GM10847 (cell line): Measurements from ENCODE around the gene MPV17L2.

ENCODE experiments used
- POLR2A ChIP-seq: IDR thresholded peaks from 2 replicates; pipeline ENCODE4 v1.6.1; 2011; ENCODE audit not compliant: insufficient read length; ENCODE audit errors: extremely low read depth

The MPV17L2 gene

DNA sequence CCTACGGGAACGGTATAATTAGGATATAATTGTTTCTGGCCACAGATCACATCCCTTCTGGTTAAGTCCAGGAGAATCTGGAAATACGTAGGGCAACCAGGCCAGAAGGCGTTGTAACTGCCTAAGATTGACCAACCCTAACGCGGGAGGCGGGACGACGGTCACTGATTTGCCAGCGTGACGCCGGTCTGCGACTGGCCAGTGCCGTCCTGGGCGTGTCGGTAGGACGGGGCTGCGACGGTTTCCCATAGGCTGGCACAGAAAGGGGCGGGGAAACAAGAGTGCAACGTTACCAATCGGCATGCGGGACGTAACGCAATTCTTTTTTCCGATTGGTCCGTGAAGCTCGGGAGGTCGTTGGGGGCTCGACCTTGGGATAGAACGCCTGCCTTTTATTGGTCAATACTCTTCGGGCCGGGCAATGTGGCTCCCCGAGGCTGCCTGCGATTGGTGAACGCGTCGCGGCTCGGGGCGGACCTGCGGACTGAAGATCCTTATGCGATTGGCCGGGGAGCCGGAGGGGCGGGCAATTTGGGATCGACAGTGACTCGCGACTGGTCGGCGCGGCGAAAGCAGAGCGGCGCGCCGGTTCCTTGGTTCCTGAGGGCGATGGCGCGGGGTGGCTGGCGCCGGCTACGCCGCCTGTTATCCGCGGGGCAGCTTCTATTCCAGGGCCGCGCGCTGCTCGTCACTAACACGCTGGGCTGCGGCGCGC is at the start of gene MPV17L2:
TSS of gene MPV17L2 (plus strand) at position 546 of the 715 bp plus-strand sequence. CDS start at position 610, 64 bp downstream.
- peak; percentile 52 for TF ChIP-seq POLR2A

DNA sequence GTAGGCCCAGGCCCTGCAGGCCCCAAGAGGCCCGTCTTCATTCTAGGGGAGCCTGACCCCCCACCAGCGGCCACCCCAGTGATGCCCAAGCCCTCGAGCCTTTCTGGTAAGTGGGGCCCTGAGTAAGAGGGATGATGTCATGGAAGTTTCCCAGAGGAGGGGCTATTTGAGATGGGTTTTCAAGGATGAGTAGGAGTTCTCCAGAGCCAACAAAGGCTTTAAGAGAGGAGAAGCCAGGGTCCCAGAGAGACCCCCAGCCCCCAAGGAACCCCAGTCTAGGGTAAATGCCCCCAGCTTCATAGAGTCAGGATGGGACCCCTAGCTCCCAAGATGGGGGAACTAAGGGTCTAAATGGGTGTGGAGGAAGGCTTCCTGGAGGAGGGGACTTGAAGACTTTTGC is 49.1 kb upstream of the MPV17L2 start:
- no peak for TF ChIP-seq POLR2A

- TF ChIP-seq POLR2A: no peak
Observed at GRCh38 chr19:18144361-18144760, 48.7 kb upstream of the MPV17L2 start.

- TF ChIP-seq POLR2A: no peak
Observed at GRCh38 chr19:18144906-18145305, 48.1 kb upstream of the MPV17L2 start.

DNA sequence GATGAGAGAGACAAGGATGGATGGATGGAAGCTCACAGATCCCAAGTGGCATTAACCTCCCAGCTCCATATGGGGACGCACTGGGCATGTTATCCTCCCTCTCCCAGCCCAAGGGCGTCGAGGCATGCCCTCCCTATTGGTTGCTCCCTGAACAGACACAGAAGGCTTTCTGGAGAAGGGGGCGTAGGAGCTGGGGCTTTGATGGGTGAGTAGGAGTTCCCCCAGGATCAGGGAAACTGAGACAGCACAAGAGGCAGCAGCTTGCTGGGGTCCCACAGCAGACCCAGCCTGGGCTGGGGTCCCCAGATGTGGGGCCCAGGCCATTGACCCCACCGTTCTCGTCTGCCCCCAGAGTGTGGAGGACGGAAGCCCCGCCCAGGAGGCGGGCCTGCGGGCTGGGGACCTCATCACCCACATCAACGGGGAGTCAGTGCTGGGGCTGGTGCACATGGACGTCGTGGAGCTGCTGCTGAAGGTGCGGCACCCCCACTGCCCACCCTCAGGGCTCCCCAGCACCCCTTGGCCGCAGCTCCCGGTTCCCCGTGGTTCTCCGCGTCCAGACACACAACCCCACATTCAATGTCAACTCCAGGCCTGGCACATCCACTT is 47.5 kb upstream of the MPV17L2 start:
- no peak for TF ChIP-seq POLR2A

DNA sequence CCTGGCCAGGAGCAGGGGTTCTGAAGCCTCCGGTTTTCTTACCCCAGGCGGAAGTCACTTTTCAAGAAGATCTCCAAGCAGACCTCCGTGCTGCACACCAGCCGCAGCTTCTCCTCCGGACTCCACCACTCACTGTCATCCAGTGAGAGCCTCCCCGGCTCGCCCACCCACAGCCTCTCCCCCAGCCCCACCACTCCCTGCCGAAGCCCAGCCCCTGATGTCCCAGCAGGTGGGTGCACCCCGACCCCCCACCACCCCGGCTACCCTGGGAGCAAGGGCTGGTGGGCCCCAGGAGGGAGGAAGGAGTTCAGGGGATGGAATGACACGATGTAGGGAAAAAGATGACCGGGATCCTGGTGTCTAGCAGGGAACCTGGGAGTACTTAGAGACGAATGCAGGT is 45.6 kb upstream of the MPV17L2 start:
- TF ChIP-seq POLR2A: no peak

GRCh38 chr19:18149596-18149975 is 43.4 kb upstream of the MPV17L2 start:
- no peak for TF ChIP-seq POLR2A

- no peak for TF ChIP-seq POLR2A
Observed at GRCh38 chr19:18150776-18151624, 42.0 kb upstream of the MPV17L2 start.

- TF ChIP-seq POLR2A: peak; percentile 49
Observed at GRCh38 chr19:18152442-18152816, 40.6 kb upstream of the MPV17L2 start.

DNA sequence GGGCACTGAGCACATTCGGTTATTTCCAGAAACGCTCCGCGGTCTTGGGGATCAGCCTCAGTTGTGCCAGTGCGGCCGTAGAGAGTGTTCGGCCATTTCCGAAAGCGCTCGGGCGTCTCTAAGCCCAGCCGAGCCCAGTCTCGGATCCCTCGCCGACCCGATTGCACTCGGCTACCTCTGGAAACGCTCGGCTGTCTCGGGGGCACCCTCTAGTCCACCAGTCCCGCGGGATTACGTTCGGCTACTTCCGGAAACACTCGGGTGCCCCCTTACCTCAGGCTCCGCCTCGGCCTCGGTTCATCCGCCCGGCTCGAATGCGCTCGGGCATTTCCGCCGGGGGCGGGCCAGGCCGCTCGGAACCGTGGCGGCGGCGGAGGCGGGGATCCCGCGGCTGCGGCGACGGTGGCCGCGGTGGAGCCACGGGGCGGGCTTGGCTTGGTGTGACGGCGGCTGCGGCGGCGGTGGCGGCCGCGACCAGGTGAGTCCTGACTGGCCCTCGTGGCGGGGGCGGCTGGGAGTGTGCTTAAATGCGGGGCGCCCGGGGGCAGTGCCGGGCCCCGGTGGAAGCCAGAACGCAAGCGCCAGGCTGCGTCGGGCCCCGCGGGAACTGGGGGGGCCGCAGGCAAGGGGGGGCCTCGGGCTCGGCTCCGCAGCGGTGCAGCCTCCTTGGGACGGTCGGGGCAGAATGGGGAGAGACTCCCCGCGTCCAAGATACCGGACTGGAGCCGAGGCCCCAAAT is 40.0 kb upstream of the MPV17L2 start, which contains the start of gene PIK3R2:
TSS of gene PIK3R2 (plus strand) at position 347 of the 739 bp plus-strand sequence. CDS start 2,717 bp downstream, outside the sequence.
- TF ChIP-seq POLR2A: no peak

DNA sequence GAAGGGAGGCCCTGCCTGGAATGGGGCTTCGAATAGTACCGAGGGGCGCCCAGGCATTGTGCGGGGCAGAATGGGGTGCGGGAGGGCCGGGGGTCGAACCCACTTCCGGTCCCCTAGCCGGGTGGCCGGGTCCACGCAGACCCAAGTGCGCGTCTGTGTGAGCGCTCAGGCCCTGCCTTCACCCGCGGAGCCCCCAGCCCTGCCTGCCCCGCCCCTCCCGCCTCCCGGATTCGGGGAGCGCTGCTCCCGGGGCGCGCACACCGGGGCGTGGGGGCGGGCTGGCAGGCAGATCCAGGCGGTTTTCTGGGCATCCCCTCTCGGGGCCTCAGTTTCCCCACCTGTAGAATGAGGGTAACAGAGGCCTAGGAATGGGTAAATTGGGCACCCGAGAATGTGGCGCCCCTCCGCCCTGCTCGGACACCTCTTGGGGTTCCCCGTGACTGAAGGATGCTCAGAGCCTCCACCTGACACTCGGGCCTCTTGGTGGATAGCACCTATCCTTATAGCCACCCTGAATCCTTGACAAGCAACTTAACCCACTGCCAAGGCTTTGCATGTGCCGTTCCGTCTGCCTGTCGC is 39.4 kb upstream of the MPV17L2 start:
- no peak for TF ChIP-seq POLR2A

GRCh38 chr19:18155095-18156087 is 37.6 kb upstream of the MPV17L2 start:
- TF ChIP-seq POLR2A: no peak

- TF ChIP-seq POLR2A: no peak
Observed at GRCh38 chr19:18156268-18156667, 36.8 kb upstream of the MPV17L2 start.

DNA sequence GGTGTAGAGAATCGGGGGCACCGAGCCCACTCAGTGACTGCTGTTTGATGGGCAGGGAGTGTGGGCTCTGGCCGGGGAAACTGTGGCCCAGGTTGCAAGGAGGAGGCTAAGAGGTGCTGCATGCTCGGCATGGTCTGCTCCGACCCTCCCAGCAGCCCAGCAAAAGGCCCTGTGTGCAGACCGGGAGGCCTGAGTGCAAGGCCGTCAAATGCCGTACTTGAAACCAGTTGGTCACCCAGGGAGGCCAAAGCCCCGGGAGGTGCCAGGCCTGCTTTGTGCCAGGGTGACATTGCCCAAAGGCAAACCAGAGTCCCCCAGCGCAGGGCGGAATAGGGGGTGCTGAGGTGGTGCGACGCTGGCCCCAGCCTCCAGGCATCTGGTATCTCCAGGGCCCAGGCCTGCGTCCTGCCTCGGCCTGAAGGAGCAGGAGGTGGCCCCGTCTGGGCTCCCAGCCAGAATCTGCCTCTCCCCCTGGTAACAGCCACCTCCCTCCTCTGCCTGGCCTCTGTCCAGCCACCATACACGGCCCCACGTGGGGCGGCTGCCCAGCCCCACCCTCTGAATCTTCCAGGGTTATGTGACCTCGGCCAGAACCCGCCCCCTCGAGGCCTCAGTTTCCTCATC is 36.1 kb upstream of the MPV17L2 start:
- TF ChIP-seq POLR2A: no peak
